NCI-H446 treated with DMSO at 0.1 percent for 48 hours (cell line): Measurements from ENCODE around the gene ZNF800.

Source experiments
- DNase-seq: peaks from one replicate; lab custom pipeline; 2025; lab: John Stamatoyannopoulos, UW

The ZNF800 gene

GRCh38 chr7:127390186-127390816 is 2.2 kb downstream of the ZNF800 start:
- no peak for DNase-seq

- DNase-seq = no peak
These were observed 3.2 kb downstream of the ZNF800 start for GRCh38 chr7:127389321-127389720.

GRCh38 chr7:127387974-127388373 is 4.5 kb downstream of the ZNF800 start:
- no peak for DNase-seq

GRCh38 chr7:127383123-127383835 is 9.2 kb downstream of the ZNF800 start:
- no peak for DNase-seq

- no peak for DNase-seq
These were observed 10.0 kb downstream of the ZNF800 start for GRCh38 chr7:127382301-127383085.

GRCh38 chr7:127380479-127380878 is 12.0 kb downstream of the ZNF800 start:
- DNase-seq = no peak

GRCh38 chr7:127379642-127380041 is 12.9 kb downstream of the ZNF800 start:
- no peak for DNase-seq

GRCh38 chr7:127378537-127378936 is 14.0 kb downstream of the ZNF800 start:
- DNase-seq = no peak

GRCh38 chr7:127377425-127377824 is 15.1 kb downstream of the ZNF800 start:
- no peak for DNase-seq

GRCh38 chr7:127375631-127376030 is 16.9 kb downstream of the ZNF800 start:
- DNase-seq = no peak

GRCh38 chr7:127367679-127368078 is 24.8 kb downstream of the ZNF800 start:
- DNase-seq = no peak

- DNase-seq = no peak
These were observed 25.8 kb downstream of the ZNF800 start for GRCh38 chr7:127366680-127367079.

- no peak for DNase-seq
These were observed 26.6 kb downstream of the ZNF800 start for GRCh38 chr7:127365957-127366315.

- no peak for DNase-seq
These were observed 27.1 kb downstream of the ZNF800 start for GRCh38 chr7:127365164-127365956.

- DNase-seq = no peak
These were observed 30.0 kb downstream of the ZNF800 start for GRCh38 chr7:127362364-127363027.

GRCh38 chr7:127361736-127362135 is 30.8 kb downstream of the ZNF800 start:
- DNase-seq = no peak

GRCh38 chr7:127359011-127359410 is 33.5 kb downstream of the ZNF800 start:
- no peak for DNase-seq

- no peak for DNase-seq
These were observed 38.6 kb downstream of the ZNF800 start for GRCh38 chr7:127353897-127354296.

GRCh38 chr7:127350586-127350985 is 41.9 kb downstream of the ZNF800 start:
- DNase-seq = no peak

GRCh38 chr7:127349881-127350280 is 42.6 kb downstream of the ZNF800 start:
- DNase-seq = no peak

GRCh38 chr7:127348247-127348631 is 44.3 kb downstream of the ZNF800 start:
- no peak for DNase-seq
